Measurements from ENCODE around the gene EIF3D.

Gene EIF3D

DNA sequence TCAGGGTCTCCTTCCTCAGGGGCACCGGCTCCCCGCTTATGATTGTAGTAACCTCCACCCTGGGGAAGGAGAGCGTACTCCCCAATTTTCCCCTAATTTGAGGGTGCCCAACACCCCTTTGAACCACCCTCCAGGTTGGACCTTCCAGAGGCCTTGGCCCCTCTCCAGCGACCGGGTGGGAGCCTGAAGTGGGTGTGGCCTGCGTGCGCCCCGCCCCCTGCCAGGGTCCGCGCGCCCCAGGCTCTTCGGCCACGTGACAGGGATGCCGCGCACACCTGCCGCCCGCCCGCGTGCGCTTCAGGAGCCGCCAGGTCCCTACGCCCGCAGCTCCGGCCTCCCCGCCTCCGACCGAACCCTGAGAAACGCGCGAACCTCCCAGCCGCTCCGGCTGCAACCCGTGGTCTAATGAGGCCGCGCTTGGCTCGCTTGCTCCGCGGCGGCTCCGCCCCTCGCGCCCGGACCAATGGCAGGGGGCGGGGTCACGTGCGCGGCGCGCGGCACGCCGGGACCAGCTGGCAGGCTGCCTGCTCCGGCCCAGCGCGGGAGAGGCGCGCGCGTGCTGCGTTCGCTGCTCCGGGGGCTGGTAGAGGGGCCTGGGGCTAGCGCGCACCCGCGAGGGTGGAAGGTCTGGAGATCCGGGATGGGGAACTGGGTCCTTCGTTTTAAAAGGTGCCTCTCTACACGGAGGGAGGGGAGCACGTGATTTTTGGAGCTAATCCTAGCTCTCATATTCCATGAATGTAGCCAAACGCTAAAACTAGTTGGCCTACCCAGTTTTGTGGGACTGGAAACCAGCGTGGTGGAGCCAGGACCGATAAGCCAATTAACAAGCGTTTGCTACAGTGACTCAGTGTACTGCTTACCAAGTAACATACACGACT lies 22.1 kb downstream of the EIF3D start, which contains the start of gene FOXRED2:
Gene FOXRED2, minus strand, starts transcription at position 404 of the 881 bp plus-strand sequence. CDS start 618 bp downstream, outside the sequence.
- DNase-seq, result peak; percentile 89

DNA sequence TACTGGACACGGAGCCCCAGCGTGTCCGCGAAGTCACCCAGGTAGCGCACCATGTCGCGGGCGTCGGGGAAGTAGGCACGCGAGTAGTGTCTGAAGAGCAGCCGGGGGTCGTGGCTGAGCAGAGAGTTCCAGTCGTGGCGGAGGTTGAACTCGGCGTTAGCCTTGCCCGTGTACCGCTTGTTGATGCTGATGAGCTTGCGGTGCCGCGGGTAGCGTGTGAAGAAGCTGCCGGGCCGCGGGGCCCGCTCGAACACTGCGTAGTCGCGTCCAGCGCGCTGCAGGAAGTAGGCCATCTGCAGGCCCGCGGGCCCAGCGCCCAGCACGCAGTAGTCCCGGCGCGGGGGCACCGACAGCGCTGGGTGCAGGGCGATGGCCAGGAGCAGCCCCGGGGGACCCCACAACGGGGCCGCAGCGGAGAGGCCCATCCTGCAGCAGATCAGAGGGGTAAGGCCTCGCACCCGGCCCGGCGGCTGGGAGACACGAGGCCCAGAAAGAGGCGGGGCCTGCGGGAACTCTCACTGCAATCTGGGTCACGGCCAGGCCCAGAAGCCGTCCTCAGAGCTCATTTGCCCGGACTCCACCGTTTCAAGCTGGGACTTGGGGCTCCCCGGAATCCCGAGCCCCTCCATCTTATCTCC lies 22.8 kb downstream of the EIF3D start:
- DNase-seq, result no peak

GRCh38 chr22:36497910-36498665 lies 30.9 kb downstream of the EIF3D start:
- no peak for DNase-seq

DNA sequence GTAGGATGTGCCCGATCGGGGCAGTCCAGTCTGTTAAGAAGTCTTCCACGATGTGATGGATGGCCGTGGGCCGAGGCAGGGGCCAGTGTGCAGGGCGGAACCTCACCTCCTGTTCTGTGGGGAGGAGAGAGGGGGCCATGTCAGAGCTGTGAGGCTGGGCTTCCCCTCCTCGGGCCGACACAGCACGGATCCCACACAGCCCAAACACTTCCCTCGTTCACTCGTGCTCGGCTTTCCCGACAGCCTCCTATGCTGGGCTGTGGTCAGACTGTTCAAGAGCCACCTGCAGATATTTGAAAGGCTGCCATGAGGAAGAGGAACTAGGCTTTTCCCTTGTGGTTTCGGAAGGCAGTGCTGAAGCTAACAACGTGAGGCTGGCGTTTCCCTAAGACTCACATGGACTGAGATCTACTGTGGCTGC lies 35.3 kb downstream of the EIF3D start:
- no peak for DNase-seq

- no peak for DNase-seq
Observed at GRCh38 chr22:36492109-36492508, 36.9 kb downstream of the EIF3D start.

- DNase-seq, result no peak
Observed at GRCh38 chr22:36491155-36491554, 37.8 kb downstream of the EIF3D start.

DNA sequence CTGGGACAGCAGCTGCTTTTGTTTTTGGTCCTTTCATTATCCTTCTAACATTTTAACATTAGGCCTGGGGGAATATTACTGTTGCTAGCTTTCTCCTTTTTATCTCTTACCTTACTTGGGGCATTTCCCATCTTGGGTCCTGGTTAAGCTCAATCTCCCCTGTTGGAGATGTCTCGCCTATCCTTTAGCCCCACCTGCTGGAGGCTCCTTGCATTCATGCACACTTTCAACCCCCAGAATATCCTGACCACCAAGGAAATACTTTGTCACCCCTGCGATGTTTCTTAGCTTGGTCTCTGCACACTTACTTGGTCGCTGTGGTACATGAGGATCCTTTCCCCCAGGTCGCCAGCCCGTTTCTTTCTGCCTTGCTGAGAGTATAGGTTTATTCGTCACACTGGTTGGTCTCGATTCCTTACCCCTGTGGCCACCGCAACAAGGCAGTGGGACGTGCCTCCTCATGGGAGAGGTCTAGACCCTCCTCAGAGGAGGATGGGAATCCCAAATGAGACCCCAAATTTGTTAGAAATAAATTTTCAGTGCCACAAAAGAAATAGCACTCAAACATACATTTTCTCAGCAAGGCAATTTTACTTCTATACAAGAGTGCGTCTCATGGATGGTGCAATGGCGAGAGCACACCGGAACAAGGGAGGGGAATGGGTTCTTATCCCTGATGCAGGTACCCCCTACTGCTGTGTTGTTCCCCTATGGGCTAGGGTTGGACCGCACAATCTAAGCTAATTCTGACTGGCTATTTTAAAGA lies 42.2 kb downstream of the EIF3D start:
- DNase-seq, result no peak

DNA sequence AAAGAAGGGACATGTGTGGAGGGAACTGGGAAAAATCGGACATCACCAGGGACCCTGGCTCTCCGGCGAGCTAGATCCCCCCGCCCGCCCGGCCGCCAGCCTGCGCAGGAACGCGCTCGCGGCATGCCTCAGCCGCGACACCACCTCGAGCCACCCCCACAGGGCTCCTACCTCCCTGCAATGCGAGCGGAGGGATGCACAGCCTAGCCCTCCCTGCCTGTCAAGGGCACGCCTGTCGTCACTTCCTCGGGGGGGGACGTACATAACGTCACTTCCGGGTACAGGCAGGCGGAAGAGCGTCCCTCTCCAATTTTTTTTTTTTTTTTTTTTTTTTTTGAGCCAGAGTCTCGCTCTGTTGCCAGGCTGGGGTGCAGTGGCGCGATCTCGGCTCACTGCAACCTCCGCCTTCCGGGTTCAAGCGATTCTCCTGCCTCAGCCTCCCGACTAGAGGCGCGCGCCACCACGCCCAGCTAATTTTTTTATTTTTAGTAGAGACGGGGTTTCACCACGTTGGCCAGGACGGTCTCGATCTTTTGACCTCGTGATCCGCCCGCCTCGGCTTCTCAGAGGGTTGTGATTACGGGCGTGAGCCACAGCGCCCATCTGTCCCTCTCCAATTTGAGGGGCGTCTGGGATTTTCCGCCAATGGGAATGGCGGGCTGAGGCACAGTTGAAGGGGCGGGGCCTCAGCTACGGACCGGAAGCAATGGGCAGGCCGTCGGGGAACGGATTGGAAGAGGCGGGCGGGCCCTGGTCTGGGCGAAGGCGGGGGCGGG lies 47.4 kb downstream of the EIF3D start, which contains the start of gene TXN2:
Gene TXN2, minus strand, starts transcription at position 248 of the 776 bp plus-strand sequence. CDS start 803 bp downstream, outside the sequence.
- peak; percentile 97 for DNase-seq

GRCh38 chr22:36480941-36481392 lies 48.0 kb downstream of the EIF3D start:
- no peak for DNase-seq

GRCh38 chr22:36478966-36479365 lies 50.0 kb downstream of the EIF3D start:
- no peak for DNase-seq

GRCh38 chr22:36475341-36475740 lies 53.6 kb downstream of the EIF3D start:
- DNase-seq, result no peak

GRCh38 chr22:36472689-36473088 lies 56.3 kb downstream of the EIF3D start:
- no peak for DNase-seq

DNA sequence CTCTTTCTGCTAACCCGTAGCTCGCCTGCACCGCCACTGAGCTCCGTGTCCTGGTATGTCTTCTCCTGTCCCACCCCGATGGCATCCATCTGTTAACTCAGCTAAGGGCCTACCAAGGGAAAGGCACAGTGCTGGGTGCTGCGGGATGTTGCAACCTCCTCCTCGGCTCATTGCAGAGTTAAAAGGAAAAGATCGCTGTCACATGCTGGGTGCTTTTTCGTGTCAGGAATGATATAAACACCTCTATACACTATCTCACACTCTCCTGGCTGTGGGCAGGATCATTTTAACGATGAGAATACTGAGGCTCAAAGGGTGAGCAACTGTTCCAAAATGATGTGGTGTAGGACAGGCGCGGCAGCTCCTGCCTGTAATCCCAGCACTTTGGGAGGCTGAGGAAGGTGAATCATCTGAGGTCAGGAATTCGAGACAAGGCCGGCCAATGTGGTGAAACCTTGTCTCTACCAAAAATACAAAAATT lies 57.6 kb downstream of the EIF3D start:
- no peak for DNase-seq

DNA sequence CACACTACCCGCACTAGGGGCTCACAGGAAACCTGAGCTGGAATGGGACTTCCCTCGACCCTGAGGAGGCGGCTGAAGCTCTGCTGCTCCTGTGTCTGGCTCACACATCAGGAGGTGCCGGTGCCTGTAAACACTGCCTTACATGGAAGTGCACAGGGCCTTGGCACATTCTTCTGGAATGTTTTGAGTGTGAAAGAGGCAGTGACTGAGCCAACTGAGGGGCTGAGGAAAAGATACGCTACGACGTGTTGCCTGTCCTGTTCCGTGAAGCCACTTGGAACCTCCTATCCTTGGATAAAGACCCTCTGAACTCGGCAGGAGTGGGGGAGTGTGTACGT lies 58.0 kb downstream of the EIF3D start:
- DNase-seq, result no peak

- DNase-seq, result peak; percentile 83
Observed at GRCh38 chr22:36470162-36470993, 58.6 kb downstream of the EIF3D start.

DNA sequence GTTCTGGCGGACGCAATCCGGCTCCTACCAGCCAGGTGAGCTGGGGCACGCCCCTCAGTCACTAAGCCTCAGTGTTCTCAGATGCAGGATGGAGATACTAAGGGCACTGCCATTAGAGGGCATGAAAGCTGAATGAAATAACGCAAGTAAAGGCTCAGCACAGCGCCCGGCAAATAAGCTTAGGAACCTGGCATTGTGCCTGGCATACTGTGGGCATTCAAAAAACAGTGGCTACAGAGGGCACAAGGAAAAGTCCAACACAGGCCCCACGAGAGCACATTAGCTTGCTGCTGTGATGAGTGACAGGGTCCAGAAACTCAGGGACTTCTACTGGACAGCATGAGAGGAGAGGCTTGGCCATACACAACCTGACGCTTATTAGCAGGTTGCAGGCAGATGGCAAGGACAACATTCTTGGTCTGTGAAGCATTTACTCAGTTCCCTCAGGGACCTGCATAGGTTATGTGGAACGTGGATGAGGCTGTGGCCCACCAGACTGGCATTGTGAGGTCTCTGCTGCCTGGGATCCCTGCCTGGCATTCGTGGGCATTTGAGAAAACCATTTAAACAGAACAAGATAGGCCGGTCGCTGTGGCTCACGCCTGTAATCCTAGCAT lies 59.8 kb downstream of the EIF3D start:
- DNase-seq, result no peak

DNA sequence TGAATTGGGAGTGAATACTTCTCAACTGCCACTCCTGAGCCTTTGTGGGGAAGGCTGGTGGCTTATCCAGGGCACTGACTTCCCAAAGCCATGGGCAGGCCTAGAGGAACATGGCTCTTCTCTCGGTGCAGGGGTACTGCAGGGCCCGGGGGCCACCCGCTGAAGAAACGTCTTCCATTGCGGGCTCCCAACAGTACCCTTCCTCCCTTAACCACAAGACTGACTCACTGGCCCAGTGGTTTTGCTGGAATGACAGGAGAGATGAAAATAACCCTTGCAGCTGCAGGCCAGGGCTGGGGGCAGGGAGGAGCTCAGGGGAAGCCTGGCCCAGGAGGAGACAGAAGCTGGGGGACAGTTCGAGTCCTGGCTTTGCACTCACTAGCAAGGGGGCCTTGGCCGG lies 61.0 kb downstream of the EIF3D start:
- no peak for DNase-seq

DNA sequence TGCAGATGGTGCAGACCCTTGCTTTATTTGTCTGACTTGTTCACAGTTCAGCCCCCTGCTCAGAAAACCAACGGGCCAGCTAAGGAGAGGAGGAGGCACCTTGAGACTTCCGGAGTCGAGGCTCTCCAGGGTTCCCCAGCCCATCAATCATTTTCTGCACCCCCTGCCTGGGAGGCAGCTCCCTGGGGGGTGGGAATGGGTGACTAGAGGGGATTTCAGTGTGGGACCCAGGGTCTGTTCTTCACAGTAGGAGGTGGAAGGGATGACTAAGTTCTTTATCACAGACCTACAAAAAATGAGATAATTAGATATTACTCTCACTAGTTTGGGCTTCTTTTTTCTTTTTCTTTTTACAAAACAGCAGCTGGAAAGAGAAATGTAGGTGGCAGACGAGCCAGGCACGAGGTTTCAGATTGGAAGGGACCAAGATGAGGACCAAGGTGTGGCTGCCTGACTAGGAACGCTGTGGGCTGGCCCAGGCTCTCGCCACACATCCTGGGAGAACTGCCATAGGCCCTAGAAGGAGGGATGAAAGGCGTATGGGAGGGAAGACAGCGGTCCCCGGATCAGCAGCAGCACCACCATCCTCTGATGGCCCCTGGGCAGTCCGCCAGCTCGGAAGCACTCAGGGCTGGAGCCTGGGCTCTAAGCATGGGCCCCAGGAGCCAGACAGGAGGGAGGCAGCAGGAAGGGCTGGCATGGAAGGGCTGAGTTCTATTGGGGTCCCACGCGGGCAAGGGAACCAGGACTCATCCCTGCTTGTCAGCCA lies 61.7 kb downstream of the EIF3D start:
- peak; percentile 17 for DNase-seq

- no peak for DNase-seq
Observed at GRCh38 chr22:36466258-36466657, 62.7 kb downstream of the EIF3D start.
